PC-3 (cell line): ENCODE data around the gene NOTCH1. TPM values are rescaled to one million over a fixed set of nuclear protein-coding genes. Genes with fewer than 3 reads are reported as not detected.

Source experiments
- ATAC-seq: fragments of 200-7000 bp; cut with Tn5 transposase; 2 replicates; pipeline ENCODE4 v1.9.1; 2020; ENCODE audit warnings: mild to moderate bottlenecking, moderate library complexity
- BruUV-seq: library from RNA; stranded (reverse); fragments of 400-500 nt; replicated peaks from 2 replicates; lab custom pipeline; 2021; lab: Mats Ljungman, UMichigan
- CTCF ChIA-PET: fragments of 300-600 bp; sonication (Branson Sonifier 250); formaldehyde crosslinking; loops from one replicate; lab custom pipeline; 2022; ENCODE audit warnings: antibody characterized with exemption; lab: Charles Lee
- POLR2A ChIA-PET: fragments of 300-600 bp; sonication (Branson Sonifier 250); formaldehyde crosslinking; loops from one replicate; lab custom pipeline; 2022; ENCODE audit warnings: antibody characterized with exemption; ENCODE audit not compliant: unreplicated experiment; lab: Charles Lee
- DNase-seq: peaks from one replicate; pipeline ENCODE4 v3.0.0-alpha.2; 2015
- H2AFZ ChIP-seq: fragments of 300-600 bp; sonication (generic); 2 replicates; pipeline ENCODE4 v1.6.0; 2016; ENCODE audit warnings: antibody characterized with exemption, low read length
- H3F3A ChIP-seq: fragments of 300-600 bp; sonication (generic); one replicate; pipeline ENCODE4 v1.6.0; 2017; ENCODE audit warnings: antibody characterized with exemption, low read length, control low read depth, mild to moderate bottlenecking; ENCODE audit not compliant: unreplicated experiment
- H3K27ac ChIP-seq: fragments of 300-600 bp; sonication (generic); 2 replicates; pipeline ENCODE4 v1.5.1; 2016; ENCODE audit warnings: mild to moderate bottlenecking, low read length
- H3K27me3 ChIP-seq: fragments of 300-600 bp; sonication (generic); 2 replicates; pipeline ENCODE4 v1.6.1; 2016; ENCODE audit warnings: low read length, mixed read lengths
- H3K36me3 ChIP-seq: fragments of 300-600 bp; sonication (generic); 2 replicates; pipeline ENCODE4 v1.6.1; 2016; ENCODE audit warnings: low read depth, mixed run types, low read length, mixed read lengths
- H3K4me1 ChIP-seq: fragments of 300-600 bp; sonication (generic); 2 replicates; pipeline ENCODE4 v1.5.1; 2016; ENCODE audit warnings: low read length; ENCODE audit not compliant: insufficient read depth
- H3K4me2 ChIP-seq: fragments of 300-600 bp; sonication (generic); 2 replicates; pipeline ENCODE4 v1.6.0; 2016; ENCODE audit warnings: low read length
- H3K4me3 ChIP-seq: fragments of 300-600 bp; sonication (generic); 2 replicates; pipeline ENCODE4 v1.5.1; 2016; ENCODE audit warnings: mild to moderate bottlenecking, low read length, mixed read lengths
- H3K79me2 ChIP-seq: fragments of 300-600 bp; sonication (generic); 2 replicates; pipeline ENCODE4 v1.6.1; 2017; ENCODE audit warnings: low read length, mixed read lengths
- H3K9ac ChIP-seq: fragments of 300-600 bp; sonication (generic); 2 replicates; pipeline ENCODE4 v1.6.0; 2016; ENCODE audit warnings: mild to moderate bottlenecking, low read length
- H3K9me2 ChIP-seq: fragments of 300-600 bp; sonication (generic); replicated peaks from 2 replicates; pipeline ENCODE4 v1.6.1; 2016; ENCODE audit warnings: mixed run types, low read length, mixed read lengths
- H3K9me3 ChIP-seq: fragments of 300-600 bp; sonication (generic); 2 replicates; pipeline ENCODE4 v1.6.1; 2016; ENCODE audit warnings: low read length, mixed read lengths
- H4K20me1 ChIP-seq: fragments of 300-600 bp; sonication (generic); 2 replicates; pipeline ENCODE4 v1.6.1; 2016; ENCODE audit warnings: low read length, mixed read lengths
- CTCF ChIP-seq: fragments of 300-600 bp; sonication (generic); conservative IDR thresholded peaks from 2 replicates; pipeline ENCODE4 v1.5.1; 2017; ENCODE audit warnings: antibody characterized with exemption, low read depth, mild to moderate bottlenecking, low read length
- EZH2 ChIP-seq: fragments of 300-600 bp; sonication (generic); IDR thresholded peaks from one replicate; pipeline ENCODE4 v1.6.1; 2017; ENCODE audit warnings: antibody characterized with exemption, mild to moderate bottlenecking, low read length; ENCODE audit not compliant: unreplicated experiment
- EZH2phosphoT487 ChIP-seq: fragments of 300-600 bp; sonication (generic); IDR thresholded peaks from 2 replicates; pipeline ENCODE4 v1.6.1; 2018; ENCODE audit warnings: mild to moderate bottlenecking, antibody characterized with exemption, low read length, borderline replicate concordance
- intact Hi-C: fragments of 100-400 bp; cut with micrococcal nuclease; formaldehyde crosslinking; loops from 2 replicates; pipeline ENCODE4 v1.9.0; 2023
- total RNA-seq: library from RNA; depleted of rRNA; stranded (reverse); fragments of >200 nt; gene quantifications from 2 replicates; pipeline ENCODE4 v1.2.3, GENCODE V29; 2014

NOTCH1 gene
- total RNA-seq, 1 experiment from 2014 or later = 14.3 TPM

DNA sequence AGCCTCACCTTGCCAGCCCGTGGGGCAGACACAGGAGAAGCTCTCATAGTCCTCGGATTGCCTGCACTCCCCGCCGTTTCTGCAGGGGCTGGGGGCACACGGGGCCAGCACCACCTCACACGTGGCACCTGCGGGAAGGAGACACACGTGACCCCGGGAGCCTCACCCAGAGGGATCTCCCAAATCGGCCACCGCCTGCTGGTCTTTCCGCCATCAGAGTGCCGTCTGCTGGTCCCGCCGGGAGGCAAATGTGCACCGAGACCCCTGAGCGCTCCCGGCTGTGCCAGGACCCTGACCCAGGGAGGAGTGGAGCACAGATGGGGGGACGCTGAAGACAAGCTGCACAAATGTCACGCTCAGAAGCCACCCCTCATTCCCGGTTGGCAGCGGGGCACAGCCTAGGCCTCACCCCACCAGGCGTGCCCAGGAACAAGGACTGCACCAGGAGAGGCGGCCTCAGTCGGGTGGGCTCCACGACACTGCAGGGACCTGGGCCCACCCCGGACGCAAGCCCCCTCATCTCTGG, 34.6 kb downstream of the NOTCH1 start:
- Histone ChIP-seq H3K36me3 (peaks cover 2% of the 10 kb centered on the region; the same call in 1 of the 2 replicates), H2AFZ (no peak overlapping the region), H3K27ac (no peak overlapping the region), H3K4me2 (no peak overlapping the region), H3K27me3 (no peaks in the 10 kb centered on the region), H3K9me2 (no peaks in the 10 kb centered on the region), H3K4me1 (no peaks in the 10 kb centered on the region), H3F3A (no peaks in the 10 kb centered on the region), H3K9ac (no peak overlapping the region), H3K79me2 (no peaks in the 10 kb centered on the region), H3K4me3 (no peak overlapping the region), H4K20me1 (no peaks in the 10 kb centered on the region), H3K9me3 (no peaks in the 10 kb centered on the region)
- BruUV-seq = no TSS peak
- POLR2A ChIA-PET = no interaction called here
- ATAC-seq = no peak
- no peak for DNase-seq
- CTCF ChIA-PET = no interaction called here
- intact Hi-C loops = no loop called here
- TF ChIP-seq EZH2 (no peak), CTCF (no peak), EZH2phosphoT487 (no peak)

- Histone ChIP-seq H3K27ac (no peak overlapping the region), H3K36me3 (peaks cover 2% of the 10 kb centered on the region; the same call in 1 of the 2 replicates), H4K20me1 (no peaks in the 10 kb centered on the region), H3K27me3 (no peaks in the 10 kb centered on the region), H3F3A (no peaks in the 10 kb centered on the region), H3K9ac (no peak overlapping the region), H3K9me3 (no peaks in the 10 kb centered on the region), H3K4me3 (no peak overlapping the region), H3K4me2 (no peak overlapping the region), H3K79me2 (no peaks in the 10 kb centered on the region), H3K9me2 (no peaks in the 10 kb centered on the region), H2AFZ (no peak overlapping the region), H3K4me1 (no peaks in the 10 kb centered on the region)
- no peak for TF ChIP-seq EZH2
- no peak for TF ChIP-seq EZH2phosphoT487
- TF ChIP-seq CTCF = no peak
- ChIA-PET POLR2A (no interaction called here), CTCF (no interaction called here)
- intact Hi-C loops = no loop called here
- no peak for ATAC-seq
- DNase-seq = no peak
- BruUV-seq = no TSS peak
Measured at GRCh38 chr9:136510561-136510960, 35.3 kb downstream of the NOTCH1 start.

DNA sequence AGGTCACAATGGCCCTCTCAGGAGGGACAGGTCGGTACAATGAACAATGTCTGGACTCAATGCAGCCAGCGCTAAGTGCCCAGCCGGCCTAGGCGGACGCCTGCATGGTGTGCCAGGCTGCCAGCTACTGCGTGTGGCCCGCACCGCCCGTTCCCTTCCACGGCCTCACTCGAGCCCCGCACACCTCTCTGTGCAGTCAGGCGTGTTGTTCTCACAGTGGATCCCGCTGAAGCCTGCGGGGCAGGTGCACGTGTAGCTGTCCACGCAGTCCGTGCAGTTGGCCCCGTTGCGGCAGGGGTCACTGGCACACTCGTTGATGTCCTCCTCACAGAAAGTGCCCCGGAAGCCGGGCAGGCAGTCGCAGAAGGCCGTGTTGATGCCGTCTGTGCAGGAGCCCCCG, 36.3 kb downstream of the NOTCH1 start:
- no TSS peak for BruUV-seq
- H3K4me3 ChIP-seq = no peak overlapping the region
- H3K36me3 ChIP-seq = peaks cover 2% of the 10 kb centered on the region; the same call in 1 of the 2 replicates
- ChIA-PET CTCF (no interaction called here), POLR2A (no interaction called here)
- no peak overlapping the region for H3K9ac ChIP-seq
- TF ChIP-seq EZH2phosphoT487 (no peak), EZH2 (no peak), CTCF (no peak)
- H3F3A ChIP-seq = no peaks in the 10 kb centered on the region
- H2AFZ ChIP-seq = no peak overlapping the region
- DNase-seq (no peak), ATAC-seq (no peak)
- H3K9me2 ChIP-seq = no peaks in the 10 kb centered on the region
- H3K79me2 ChIP-seq = no peaks in the 10 kb centered on the region
- H3K27ac ChIP-seq = no peak overlapping the region
- H3K4me1 ChIP-seq = no peaks in the 10 kb centered on the region
- H3K9me3 ChIP-seq = no peaks in the 10 kb centered on the region
- intact Hi-C loops = no loop called here
- no peaks in the 10 kb centered on the region for H4K20me1 ChIP-seq
- H3K27me3 ChIP-seq = no peaks in the 10 kb centered on the region
- H3K4me2 ChIP-seq = no peak overlapping the region
